GM18951 (cell line): Measurements from ENCODE around the gene DNAH8.
"Not testable (repeated sequence)": the region's sequence is repeated elsewhere in the genome, so short reads cannot be mapped to it uniquely, and the experiment has no call there.

ENCODE experiments used
- POLR2A ChIP-seq: IDR thresholded peaks from 4 replicates; pipeline ENCODE4 v1.6.1; 2011; ENCODE audit warnings: mild to moderate bottlenecking; ENCODE audit not compliant: insufficient read length, insufficient read depth; ENCODE audit errors: extremely low read depth
- in situ Hi-C: fragments of 300-500 bp; cut with MboI; formaldehyde crosslinking; loops from one replicate; pipeline ENCODE4 v1.12.0; 2022; ENCODE audit warnings: low sequenced_read_pairs, mixed read lengths, inconsistent platforms; ENCODE audit not compliant: unreplicated experiment

DNAH8 gene

GRCh38 chr6:38860041-38860440 is 144.9 kb downstream of the DNAH8 start:
- in situ Hi-C loops = no loop called here
- TF ChIP-seq POLR2A = no peak

GRCh38 chr6:38861926-38862401 is 146.9 kb downstream of the DNAH8 start:
- in situ Hi-C loops = no loop called here
- no peak for TF ChIP-seq POLR2A

- in situ Hi-C loops = no loop called here
- TF ChIP-seq POLR2A = no peak
Measured at GRCh38 chr6:38865521-38866174, 150.5 kb downstream of the DNAH8 start.

GRCh38 chr6:38867726-38868125 is 152.6 kb downstream of the DNAH8 start:
- no peak for TF ChIP-seq POLR2A
- in situ Hi-C loops = no loop called here

- no peak for TF ChIP-seq POLR2A
- in situ Hi-C loops = no loop called here
Measured at GRCh38 chr6:38871741-38872568, 156.8 kb downstream of the DNAH8 start.

GRCh38 chr6:38873001-38873400 is 157.9 kb downstream of the DNAH8 start:
- in situ Hi-C loops = no loop called here
- no peak for TF ChIP-seq POLR2A

- in situ Hi-C loops = not testable (repeated sequence)
Measured at GRCh38 chr6:38873816-38874215, 158.7 kb downstream of the DNAH8 start.

- no peak for TF ChIP-seq POLR2A
- in situ Hi-C loops = no loop called here
Measured at GRCh38 chr6:38876475-38876874, 161.4 kb downstream of the DNAH8 start.

GRCh38 chr6:38877721-38878120 is 162.6 kb downstream of the DNAH8 start:
- TF ChIP-seq POLR2A = no peak
- in situ Hi-C loops = no loop called here

- TF ChIP-seq POLR2A = no peak
- in situ Hi-C loops = no loop called here
Measured at GRCh38 chr6:38882157-38882556, 167.0 kb downstream of the DNAH8 start.

GRCh38 chr6:38897507-38897906 is 182.4 kb downstream of the DNAH8 start:
- in situ Hi-C loops = no loop called here
- TF ChIP-seq POLR2A = no peak

GRCh38 chr6:38901802-38902522 is 186.9 kb downstream of the DNAH8 start:
- in situ Hi-C loops = no loop called here

GRCh38 chr6:38906582-38906981 is 191.5 kb downstream of the DNAH8 start:
- in situ Hi-C loops = no loop called here
- no peak for TF ChIP-seq POLR2A

More at GRCh38 chr6:38901802-38902522, 186.9 kb downstream of the DNAH8 start:
- no peak for TF ChIP-seq POLR2A

- in situ Hi-C loops = no loop called here
- TF ChIP-seq POLR2A = no peak
Measured at GRCh38 chr6:38907264-38907663, 192.2 kb downstream of the DNAH8 start.
